Osteoblast (primary cell): ENCODE results near the gene DMRTB1. TPM values are rescaled to one million over a fixed set of nuclear protein-coding genes. Genes with fewer than 3 reads are reported as not detected.
A peak's percentile ranks its signal among the peaks of the same experiment; 100 is the strongest.

ENCODE experiments used
- DNase-seq: peaks from one replicate; pipeline ENCODE4 v3.0.0; 2011; ENCODE audit warnings: low spot score, mixed read lengths; ENCODE audit not compliant: insufficient read length; ENCODE audit errors: missing footprints
- H2AFZ ChIP-seq: 2 replicates; pipeline ENCODE4 v1.6.0; 2011; ENCODE audit warnings: mild to moderate bottlenecking, low read length
- H3K27ac ChIP-seq: 2 replicates; pipeline ENCODE4 v1.5.1; 2011; ENCODE audit warnings: mild to moderate bottlenecking, low read depth, low read length, moderate library complexity
- H3K27me3 ChIP-seq: 2 replicates; pipeline ENCODE4 v1.6.0; 2012; ENCODE audit warnings: mild to moderate bottlenecking, control low read depth, inconsistent platforms, low read length, moderate library complexity; ENCODE audit not compliant: insufficient read depth
- H3K36me3 ChIP-seq: 2 replicates; pipeline ENCODE4 v1.5.1; 2011; ENCODE audit warnings: mild to moderate bottlenecking, low read length, control low read depth, moderate library complexity; ENCODE audit not compliant: insufficient read depth
- H3K4me1 ChIP-seq: 2 replicates; pipeline ENCODE4 v1.5.1; 2011; ENCODE audit warnings: mild to moderate bottlenecking, low read length, control low read depth, moderate library complexity; ENCODE audit not compliant: insufficient read depth
- H3K4me2 ChIP-seq: 2 replicates; pipeline ENCODE4 v1.6.0; 2011; ENCODE audit warnings: mild to moderate bottlenecking, low read length; ENCODE audit not compliant: insufficient read depth
- H3K4me3 ChIP-seq: fragments of 200-600 bp; sonication (generic); 3 replicates; pipeline ENCODE4 v1.5.1; 2012; ENCODE audit warnings: mild to moderate bottlenecking, low read length, inconsistent platforms; ENCODE audit not compliant: insufficient read depth
- H3K79me2 ChIP-seq: 2 replicates; pipeline ENCODE4 v1.6.0; 2012; ENCODE audit warnings: mild to moderate bottlenecking, low read length, control low read depth, inconsistent platforms; ENCODE audit not compliant: insufficient read depth
- H3K9me3 ChIP-seq: 2 replicates; pipeline ENCODE4 v1.5.1; 2011; ENCODE audit warnings: low read depth, low read length, control low read depth
- H4K20me1 ChIP-seq: 2 replicates; pipeline ENCODE4 v1.6.0; 2012; ENCODE audit warnings: mild to moderate bottlenecking, low read length, control low read depth; ENCODE audit not compliant: insufficient read depth
- total RNA-seq: library from RNA; depleted of rRNA; stranded (reverse); fragments of >200 nt; gene quantifications from 2 replicates; pipeline ENCODE4 v1.2.3, GENCODE V29; 2012
- TF ChIP-seq, protein P1 (sequence below): IDR thresholded peaks from 2 replicates; pipeline ENCODE4 v1.5.1; 2011; ENCODE audit warnings: mild to moderate bottlenecking, low read depth, low read length, moderate library complexity; ENCODE audit errors: extremely low read depth

DMRTB1 gene
- total RNA-seq, 1 donor = not detected

DNA sequence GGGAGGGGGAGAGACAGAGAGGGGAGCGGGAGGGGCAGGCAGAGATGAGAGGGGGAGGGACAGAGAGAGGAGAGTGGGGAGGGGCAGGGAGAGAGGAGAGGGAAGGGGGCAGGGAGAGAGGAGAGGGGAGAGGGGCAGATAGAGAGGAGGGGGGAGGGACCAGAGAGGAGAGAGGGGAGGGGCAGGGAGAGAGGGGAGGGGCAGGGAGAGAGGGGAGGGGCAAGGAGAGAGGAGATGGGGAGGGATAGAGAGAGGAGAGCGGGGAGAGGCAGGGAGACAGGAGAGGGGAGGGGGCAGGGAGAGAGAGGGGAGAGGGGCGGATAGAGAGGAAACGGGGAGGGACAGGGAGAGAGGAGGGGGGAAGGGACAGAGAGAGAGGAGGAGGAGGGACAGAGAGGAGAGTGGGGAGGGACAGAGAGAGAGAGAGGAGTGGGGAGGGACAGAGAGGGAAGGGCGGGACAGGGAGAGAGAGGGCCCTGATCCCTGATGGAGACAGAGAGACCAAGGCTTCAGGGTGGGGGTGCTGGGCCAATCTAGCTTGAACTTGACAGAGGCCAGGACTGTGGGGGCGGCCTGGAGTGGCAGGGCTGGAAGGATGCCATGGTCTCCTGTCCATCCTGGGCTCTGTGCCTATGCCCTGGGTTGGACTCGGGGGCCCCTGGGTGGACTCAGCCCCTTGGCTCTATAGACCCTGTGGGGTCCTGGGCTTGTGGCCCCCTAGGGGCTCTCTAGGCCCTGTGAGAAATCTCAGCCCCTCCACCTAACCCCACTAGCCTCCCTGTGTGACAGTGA lies 43.6 kb downstream of the DMRTB1 start:
- H2AFZ ChIP-seq = no peak overlapping the region
- no peak overlapping the region for H3K4me2 ChIP-seq
- no peak overlapping the region for H3K4me3 ChIP-seq
- peaks cover 6% of the 10 kb centered on the region for H3K4me1 ChIP-seq
- no peaks in the 10 kb centered on the region for H4K20me1 ChIP-seq
- no peak overlapping the region for H3K27ac ChIP-seq
- H3K9me3 ChIP-seq = no peaks in the 10 kb centered on the region
- H3K79me2 ChIP-seq = no peaks in the 10 kb centered on the region
- DNase-seq = peak; percentile 85
- peaks cover 21% of the 10 kb centered on the region for H3K27me3 ChIP-seq
- no peaks in the 10 kb centered on the region for H3K36me3 ChIP-seq
- TF ChIP-seq, protein P1, sequence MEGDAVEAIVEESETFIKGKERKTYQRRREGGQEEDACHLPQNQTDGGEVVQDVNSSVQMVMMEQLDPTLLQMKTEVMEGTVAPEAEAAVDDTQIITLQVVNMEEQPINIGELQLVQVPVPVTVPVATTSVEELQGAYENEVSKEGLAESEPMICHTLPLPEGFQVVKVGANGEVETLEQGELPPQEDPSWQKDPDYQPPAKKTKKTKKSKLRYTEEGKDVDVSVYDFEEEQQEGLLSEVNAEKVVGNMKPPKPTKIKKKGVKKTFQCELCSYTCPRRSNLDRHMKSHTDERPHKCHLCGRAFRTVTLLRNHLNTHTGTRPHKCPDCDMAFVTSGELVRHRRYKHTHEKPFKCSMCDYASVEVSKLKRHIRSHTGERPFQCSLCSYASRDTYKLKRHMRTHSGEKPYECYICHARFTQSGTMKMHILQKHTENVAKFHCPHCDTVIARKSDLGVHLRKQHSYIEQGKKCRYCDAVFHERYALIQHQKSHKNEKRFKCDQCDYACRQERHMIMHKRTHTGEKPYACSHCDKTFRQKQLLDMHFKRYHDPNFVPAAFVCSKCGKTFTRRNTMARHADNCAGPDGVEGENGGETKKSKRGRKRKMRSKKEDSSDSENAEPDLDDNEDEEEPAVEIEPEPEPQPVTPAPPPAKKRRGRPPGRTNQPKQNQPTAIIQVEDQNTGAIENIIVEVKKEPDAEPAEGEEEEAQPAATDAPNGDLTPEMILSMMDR = no peak

GRCh38 chr1:53503433-53504217 lies 44.4 kb downstream of the DMRTB1 start:
- peaks cover 5% of the 10 kb centered on the region for H3K4me1 ChIP-seq
- H4K20me1 ChIP-seq = no peaks in the 10 kb centered on the region
- TF ChIP-seq, protein P1 = no peak
- no peak overlapping the region for H3K4me2 ChIP-seq
- no peak overlapping the region for H2AFZ ChIP-seq
- peak; percentile 86 for DNase-seq
- H3K36me3 ChIP-seq = no peaks in the 10 kb centered on the region
- H3K4me3 ChIP-seq = no peak overlapping the region
- H3K27me3 ChIP-seq = peaks cover 21% of the 10 kb centered on the region
- no peak overlapping the region for H3K27ac ChIP-seq
- no peaks in the 10 kb centered on the region for H3K9me3 ChIP-seq
- H3K79me2 ChIP-seq = no peaks in the 10 kb centered on the region

- peak; percentile 88 for DNase-seq
- no peak overlapping the region for H3K4me2 ChIP-seq
Observed at GRCh38 chr1:53504901-53505300, 45.7 kb downstream of the DMRTB1 start.

More at GRCh38 chr1:53504901-53505300, 45.7 kb downstream of the DMRTB1 start:
- no peak overlapping the region for H2AFZ ChIP-seq
- no peak overlapping the region for H3K4me3 ChIP-seq
- TF ChIP-seq, protein P1 = no peak
- no peaks in the 10 kb centered on the region for H3K4me1 ChIP-seq
- H3K27ac ChIP-seq = no peak overlapping the region
- H4K20me1 ChIP-seq = no peaks in the 10 kb centered on the region
- H3K27me3 ChIP-seq = peaks cover 17% of the 10 kb centered on the region
- no peaks in the 10 kb centered on the region for H3K36me3 ChIP-seq
- no peaks in the 10 kb centered on the region for H3K9me3 ChIP-seq
- H3K79me2 ChIP-seq = no peaks in the 10 kb centered on the region
